H9 (cell line): Measurements from ENCODE around the gene LBX1. TPM values are rescaled to one million over a fixed set of nuclear protein-coding genes. Genes with fewer than 3 reads are reported as not detected.

Experiments used
- DNase-seq: peaks from one replicate; pipeline ENCODE4 v3.0.0-alpha.2; 2017
- H2AFZ ChIP-seq: one replicate; pipeline ENCODE4 v1.6.1; 2013; ENCODE audit warnings: mild to moderate bottlenecking, low read length, control low read depth, moderate library complexity
- H2AK5ac ChIP-seq: 2 replicates; pipeline ENCODE4 v1.6.1; 2013; ENCODE audit warnings: low read length, control low read depth, mixed read lengths; ENCODE audit not compliant: insufficient read length
- H2BK120ac ChIP-seq: one replicate; pipeline ENCODE4 v1.6.1; 2013; ENCODE audit warnings: low read depth, mild to moderate bottlenecking, low read length, control low read depth, inconsistent platforms; ENCODE audit not compliant: poor library complexity, severe bottlenecking
- H2BK12ac ChIP-seq: 2 replicates; pipeline ENCODE4 v1.6.1; 2013; ENCODE audit warnings: low read length, control low read depth, mixed read lengths, low read depth; ENCODE audit not compliant: insufficient read length
- H2BK15ac ChIP-seq: 2 replicates; pipeline ENCODE4 v1.6.1; 2013; ENCODE audit warnings: low read depth, low read length, control low read depth
- H2BK20ac ChIP-seq: one replicate; pipeline ENCODE4 v1.6.1; 2013; ENCODE audit warnings: low read depth, mild to moderate bottlenecking, low read length, control low read depth, inconsistent platforms; ENCODE audit not compliant: poor library complexity, severe bottlenecking
- H2BK5ac ChIP-seq: 2 replicates; pipeline ENCODE4 v1.6.1; 2013; ENCODE audit warnings: low read length, control low read depth, mixed read lengths; ENCODE audit not compliant: insufficient read length
- H3K14ac ChIP-seq: 2 replicates; pipeline ENCODE4 v1.6.1; 2013; ENCODE audit warnings: low read length, control low read depth; ENCODE audit not compliant: insufficient read depth
- H3K18ac ChIP-seq: 2 replicates; pipeline ENCODE4 v1.6.1; 2013; ENCODE audit warnings: low read depth, mild to moderate bottlenecking, mixed read lengths, low read length, control low read depth; ENCODE audit not compliant: insufficient read length
- H3K23ac ChIP-seq: 2 replicates; pipeline ENCODE4 v1.6.1; 2013; ENCODE audit warnings: low read length, control low read depth, mixed read lengths, low read depth; ENCODE audit not compliant: insufficient read length
- H3K23me2 ChIP-seq: 2 replicates; pipeline ENCODE4 v1.6.1; 2013; ENCODE audit warnings: low read depth, mild to moderate bottlenecking, mixed read lengths, low read length, control low read depth; ENCODE audit not compliant: insufficient read length, poor library complexity, severe bottlenecking
- H3K27ac ChIP-seq: 2 replicates; pipeline ENCODE4 v1.5.1; 2013; ENCODE audit warnings: low read length, control low read depth, mixed read lengths, low read depth; ENCODE audit not compliant: insufficient read length
- H3K27me3 ChIP-seq: 2 replicates; pipeline ENCODE4 v1.6.1; 2013; ENCODE audit warnings: low read length, control low read depth, inconsistent platforms; ENCODE audit not compliant: insufficient read depth
- H3K4ac ChIP-seq: 2 replicates; pipeline ENCODE4 v1.6.1; 2013; ENCODE audit warnings: low read depth, mild to moderate bottlenecking, control low read depth, inconsistent platforms, low read length, moderate library complexity
- H3K4me1 ChIP-seq: 2 replicates; pipeline ENCODE4 v1.6.1; 2013; ENCODE audit warnings: low read length, control low read depth, inconsistent platforms; ENCODE audit not compliant: insufficient read depth
- H3K4me2 ChIP-seq: 2 replicates; pipeline ENCODE4 v1.6.1; 2013; ENCODE audit warnings: low read length, control low read depth, mixed read lengths; ENCODE audit not compliant: insufficient read length, insufficient read depth
- H3K56ac ChIP-seq: 2 replicates; pipeline ENCODE4 v1.6.1; 2013; ENCODE audit warnings: low read depth, mild to moderate bottlenecking, mixed read lengths, low read length, control low read depth; ENCODE audit not compliant: insufficient read length
- H3K79me1 ChIP-seq: 2 replicates; pipeline ENCODE4 v1.6.1; 2013; ENCODE audit warnings: low read depth, mild to moderate bottlenecking, moderate library complexity, low read length, control low read depth, inconsistent platforms; ENCODE audit not compliant: insufficient read depth, poor library complexity, severe bottlenecking
- H3K79me2 ChIP-seq: 2 replicates; pipeline ENCODE4 v1.6.1; 2013; ENCODE audit warnings: low read length, control low read depth, inconsistent platforms; ENCODE audit not compliant: insufficient read depth
- H3K9ac ChIP-seq: 2 replicates; pipeline ENCODE4 v1.6.1; 2013; ENCODE audit warnings: low read length, control low read depth, mixed read lengths; ENCODE audit not compliant: insufficient read length; ENCODE audit errors: extremely low read depth
- H3K9me3 ChIP-seq: one replicate; pipeline ENCODE4 v1.6.1; 2013; ENCODE audit warnings: low read depth, low read length, inconsistent platforms; ENCODE audit not compliant: control insufficient read depth
- H3T11ph ChIP-seq: one replicate; pipeline ENCODE4 v1.6.1; 2013; ENCODE audit warnings: mild to moderate bottlenecking, low read length, control low read depth, inconsistent platforms
- H4K20me1 ChIP-seq: one replicate; pipeline ENCODE4 v1.6.1; 2013; ENCODE audit not compliant: control insufficient read depth, insufficient read length, insufficient read depth
- H4K5ac ChIP-seq: 2 replicates; pipeline ENCODE4 v1.6.1; 2013; ENCODE audit warnings: low read depth, mild to moderate bottlenecking, mixed read lengths, low read length, control low read depth; ENCODE audit not compliant: insufficient read length
- H4K8ac ChIP-seq: replicated peaks from 2 replicates; pipeline ENCODE4 v1.6.1; 2013; ENCODE audit warnings: low read length, control low read depth, mixed read lengths, low read depth; ENCODE audit not compliant: insufficient read length
- H4K91ac ChIP-seq: 2 replicates; pipeline ENCODE4 v1.6.1; 2013; ENCODE audit warnings: low read depth, mild to moderate bottlenecking, moderate library complexity, mixed read lengths, low read length, control low read depth; ENCODE audit not compliant: insufficient read length
- H3K27ac Mint-ChIP-seq, 3 experiments: 2 replicates in 2 of 3; 3 replicates in 1 of 3; pipeline ENCODE4 v1.8.0; 2020 to 2021; ENCODE audit warnings: mixed read lengths in 3 of 3, mild to moderate bottlenecking in 1 of 3, moderate library complexity in 1 of 3
- H3K27me3 Mint-ChIP-seq: 2 replicates; pipeline ENCODE4 v1.8.0; 2021; ENCODE audit warnings: low read depth, mild to moderate bottlenecking, moderate library complexity, mixed read lengths
- H3K36me3 Mint-ChIP-seq, 3 experiments: 2 replicates in 2 of 3; 3 replicates in 1 of 3; pipeline ENCODE4 v1.8.0; 2020 to 2021; ENCODE audit warnings: low read depth in 3 of 3, mixed read lengths in 3 of 3; ENCODE audit not compliant: insufficient read depth in 1 of 3
- H3K4me1 Mint-ChIP-seq, 2 experiments: 2 replicates each; pipeline ENCODE4 v1.8.0; 2020; ENCODE audit warnings: mixed read lengths in 2 of 2
- H3K4me3 Mint-ChIP-seq, 2 experiments: 2 replicates in 1 of 2; 3 replicates in 1 of 2; pipeline ENCODE4 v1.8.0; 2020 to 2021; ENCODE audit warnings: mild to moderate bottlenecking in 2 of 2, mixed read lengths in 2 of 2, moderate library complexity in 1 of 2
- H3K9me3 Mint-ChIP-seq, 2 experiments: 2 replicates in 1 of 2; 3 replicates in 1 of 2; pipeline ENCODE4 v1.8.0; 2020; ENCODE audit warnings: mild to moderate bottlenecking in 2 of 2, mixed read lengths in 2 of 2, moderate library complexity in 1 of 2
- CTCF ChIP-seq: fragments of 200-600 bp; sonication (generic); conservative IDR thresholded peaks from 3 replicates; pipeline ENCODE4 v1.8.0; 2021; ENCODE audit warnings: antibody characterized with exemption, mild to moderate bottlenecking
- whole genome bisulfite sequencing: extraction: QIAGEN DNeasy Blood & Tissue Kit; methylation state at CpG from one replicate; pipeline ENCODE4 v1.1.7; 2013; ENCODE audit warnings: missing lambda C conversion rate, low lambda C conversion rate, mixed read lengths; ENCODE audit not compliant: insufficient read length; ENCODE audit errors: extremely low coverage; 5-methylcytosine and 5-hydroxymethylcytosine counted together
- total RNA-seq: library from RNA; stranded (reverse); gene quantifications from 2 replicates; pipeline ENCODE4 v1.2.1, GENCODE V29; 2021

Gene LBX1
- total RNA-seq, 1 experiment from 2014 or later = not detected

GRCh38 chr10:101256387-101256786 is 27.1 kb upstream of the LBX1 start:
- no peak for DNase-seq
- Mint-ChIP-seq H3K4me1 (peaks cover 18 to 32% of the 10 kb centered on the region in 2 experiments), H3K36me3 (no peaks in the 10 kb centered on the region), H3K4me3 (no peak overlapping the region), H3K9me3 (no peaks in the 10 kb centered on the region; a peak in 1 of 5 replicates), H3K27ac (no peak overlapping the region), H3K27me3 (peaks cover 71% of the 10 kb centered on the region)
- no CpG with 5 or more reads among the region's 1 CpG for WGBS
- Histone ChIP-seq H2AFZ (no peak overlapping the region), H3K23ac (no peak overlapping the region), H3K9me3 (no peaks in the 10 kb centered on the region), H3K9ac (no peak overlapping the region), H3K4me1 (peaks cover 5% of the 10 kb centered on the region; the same call in 1 of the 2 replicates), H4K91ac (no peak overlapping the region), H3K4me2 (no peak overlapping the region), H3K56ac (no peak overlapping the region), H3K14ac (no peak overlapping the region), H3K79me2 (no peaks in the 10 kb centered on the region), H3K27ac (no peak overlapping the region), H3T11ph (no peak overlapping the region), H3K23me2 (no peaks in the 10 kb centered on the region), H2BK5ac (no peak overlapping the region), H2BK12ac (no peak overlapping the region), H4K20me1 (no peaks in the 10 kb centered on the region), H2AK5ac (no peak overlapping the region), H3K79me1 (no peaks in the 10 kb centered on the region), H2BK120ac (no peak overlapping the region), H2BK20ac (no peak overlapping the region), H4K5ac (no peak overlapping the region), H3K27me3 (no peaks in the 10 kb centered on the region), H3K4ac (no peak overlapping the region), H4K8ac (no peak overlapping the region), H3K18ac (no peak overlapping the region), H2BK15ac (no peak overlapping the region)
- no peak for TF ChIP-seq CTCF
